PC-3 (cell line): ENCODE data around the gene KRTAP10-5. TPM values are rescaled to one million over a fixed set of nuclear protein-coding genes. Genes with fewer than 3 reads are reported as not detected.

Source experiments
- ATAC-seq: fragments of 200-7000 bp; cut with Tn5 transposase; 2 replicates; pipeline ENCODE4 v1.9.1; 2020; ENCODE audit warnings: mild to moderate bottlenecking, moderate library complexity
- BruUV-seq: library from RNA; stranded (reverse); fragments of 400-500 nt; replicated peaks from 2 replicates; lab custom pipeline; 2021; lab: Mats Ljungman, UMichigan
- CTCF ChIA-PET: fragments of 300-600 bp; sonication (Branson Sonifier 250); formaldehyde crosslinking; loops from one replicate; lab custom pipeline; 2022; ENCODE audit warnings: antibody characterized with exemption; lab: Charles Lee
- POLR2A ChIA-PET: fragments of 300-600 bp; sonication (Branson Sonifier 250); formaldehyde crosslinking; loops from one replicate; lab custom pipeline; 2022; ENCODE audit warnings: antibody characterized with exemption; ENCODE audit not compliant: unreplicated experiment; lab: Charles Lee
- DNase-seq: peaks from one replicate; pipeline ENCODE4 v3.0.0-alpha.2; 2015
- H2AFZ ChIP-seq: fragments of 300-600 bp; sonication (generic); 2 replicates; pipeline ENCODE4 v1.6.0; 2016; ENCODE audit warnings: antibody characterized with exemption, low read length
- H3F3A ChIP-seq: fragments of 300-600 bp; sonication (generic); one replicate; pipeline ENCODE4 v1.6.0; 2017; ENCODE audit warnings: antibody characterized with exemption, low read length, control low read depth, mild to moderate bottlenecking; ENCODE audit not compliant: unreplicated experiment
- H3K27ac ChIP-seq: fragments of 300-600 bp; sonication (generic); 2 replicates; pipeline ENCODE4 v1.5.1; 2016; ENCODE audit warnings: mild to moderate bottlenecking, low read length
- H3K27me3 ChIP-seq: fragments of 300-600 bp; sonication (generic); 2 replicates; pipeline ENCODE4 v1.6.1; 2016; ENCODE audit warnings: low read length, mixed read lengths
- H3K36me3 ChIP-seq: fragments of 300-600 bp; sonication (generic); 2 replicates; pipeline ENCODE4 v1.6.1; 2016; ENCODE audit warnings: low read depth, mixed run types, low read length, mixed read lengths
- H3K4me1 ChIP-seq: fragments of 300-600 bp; sonication (generic); 2 replicates; pipeline ENCODE4 v1.5.1; 2016; ENCODE audit warnings: low read length; ENCODE audit not compliant: insufficient read depth
- H3K4me2 ChIP-seq: fragments of 300-600 bp; sonication (generic); 2 replicates; pipeline ENCODE4 v1.6.0; 2016; ENCODE audit warnings: low read length
- H3K4me3 ChIP-seq: fragments of 300-600 bp; sonication (generic); 2 replicates; pipeline ENCODE4 v1.5.1; 2016; ENCODE audit warnings: mild to moderate bottlenecking, low read length, mixed read lengths
- H3K79me2 ChIP-seq: fragments of 300-600 bp; sonication (generic); 2 replicates; pipeline ENCODE4 v1.6.1; 2017; ENCODE audit warnings: low read length, mixed read lengths
- H3K9ac ChIP-seq: fragments of 300-600 bp; sonication (generic); 2 replicates; pipeline ENCODE4 v1.6.0; 2016; ENCODE audit warnings: mild to moderate bottlenecking, low read length
- H3K9me2 ChIP-seq: fragments of 300-600 bp; sonication (generic); replicated peaks from 2 replicates; pipeline ENCODE4 v1.6.1; 2016; ENCODE audit warnings: mixed run types, low read length, mixed read lengths
- H3K9me3 ChIP-seq: fragments of 300-600 bp; sonication (generic); 2 replicates; pipeline ENCODE4 v1.6.1; 2016; ENCODE audit warnings: low read length, mixed read lengths
- H4K20me1 ChIP-seq: fragments of 300-600 bp; sonication (generic); 2 replicates; pipeline ENCODE4 v1.6.1; 2016; ENCODE audit warnings: low read length, mixed read lengths
- CTCF ChIP-seq: fragments of 300-600 bp; sonication (generic); conservative IDR thresholded peaks from 2 replicates; pipeline ENCODE4 v1.5.1; 2017; ENCODE audit warnings: antibody characterized with exemption, low read depth, mild to moderate bottlenecking, low read length
- EZH2 ChIP-seq: fragments of 300-600 bp; sonication (generic); IDR thresholded peaks from one replicate; pipeline ENCODE4 v1.6.1; 2017; ENCODE audit warnings: antibody characterized with exemption, mild to moderate bottlenecking, low read length; ENCODE audit not compliant: unreplicated experiment
- EZH2phosphoT487 ChIP-seq: fragments of 300-600 bp; sonication (generic); IDR thresholded peaks from 2 replicates; pipeline ENCODE4 v1.6.1; 2018; ENCODE audit warnings: mild to moderate bottlenecking, antibody characterized with exemption, low read length, borderline replicate concordance
- intact Hi-C: fragments of 100-400 bp; cut with micrococcal nuclease; formaldehyde crosslinking; loops from 2 replicates; pipeline ENCODE4 v1.9.0; 2023
- total RNA-seq: library from RNA; depleted of rRNA; stranded (reverse); fragments of >200 nt; gene quantifications from 2 replicates; pipeline ENCODE4 v1.2.3, GENCODE V29; 2014

Gene KRTAP10-5
- total RNA-seq, 1 experiment from 2014 or later: not detected

- CTCF ChIA-PET: no interaction called here
- Histone ChIP-seq H3F3A (no peaks in the 10 kb centered on the region), H3K27me3 (no peaks in the 10 kb centered on the region)
Measured at GRCh38 chr21:44537930-44538911, 42.2 kb downstream of the KRTAP10-5 start.

GRCh38 chr21:44535963-44536362 lies 44.4 kb downstream of the KRTAP10-5 start:
- no peaks in the 10 kb centered on the region for H3K9me2 ChIP-seq
- H3K4me1 ChIP-seq: no peaks in the 10 kb centered on the region
- H3K79me2 ChIP-seq: no peaks in the 10 kb centered on the region
- no peaks in the 10 kb centered on the region for H3K27me3 ChIP-seq
- no peak overlapping the region for H3K4me3 ChIP-seq
- ATAC-seq (no peak), DNase-seq (no peak)
- H3K9me3 ChIP-seq: no peaks in the 10 kb centered on the region
- TF ChIP-seq EZH2 (no peak), EZH2phosphoT487 (no peak), CTCF (no peak)
- no peak overlapping the region for H3K9ac ChIP-seq
- no TSS peak for BruUV-seq
- H3K36me3 ChIP-seq: no peaks in the 10 kb centered on the region
- no peaks in the 10 kb centered on the region for H3F3A ChIP-seq
- ChIA-PET POLR2A (no interaction called here), CTCF (interaction anchor here (0.6 kb wide), 1 partner anchor 225 kb away, joined by 5 read pairs; no protein-coding TSS in a partner anchor)
- intact Hi-C loops: no loop called here
- H4K20me1 ChIP-seq: no peaks in the 10 kb centered on the region
- H3K27ac ChIP-seq: no peak overlapping the region
- no peak overlapping the region for H3K4me2 ChIP-seq
- H2AFZ ChIP-seq: no peak overlapping the region

More at GRCh38 chr21:44537930-44538911, 42.2 kb downstream of the KRTAP10-5 start:
- TF ChIP-seq CTCF (no peak), EZH2phosphoT487 (no peak), EZH2 (no peak)
- Histone ChIP-seq H3K27ac (no peak overlapping the region), H3K4me1 (no peaks in the 10 kb centered on the region), H2AFZ (no peak overlapping the region), H3K9ac (no peak overlapping the region), H3K9me3 (peaks cover 6% of the 10 kb centered on the region; the same call in 1 of the 2 replicates), H3K4me2 (no peak overlapping the region), H3K9me2 (no peaks in the 10 kb centered on the region), H3K79me2 (no peaks in the 10 kb centered on the region), H3K4me3 (no peak overlapping the region), H4K20me1 (no peaks in the 10 kb centered on the region), H3K36me3 (no peaks in the 10 kb centered on the region)
- no TSS peak for BruUV-seq
- DNase-seq (no peak), ATAC-seq (no peak)
- intact Hi-C loops: no loop called here
- POLR2A ChIA-PET: no interaction called here

- no peak overlapping the region for H3K4me2 ChIP-seq
- CTCF ChIA-PET: no interaction called here
- H4K20me1 ChIP-seq: no peaks in the 10 kb centered on the region
- no peak overlapping the region for H3K9ac ChIP-seq
- POLR2A ChIA-PET: no interaction called here
- intact Hi-C loops: no loop called here
- no peaks in the 10 kb centered on the region for H3K9me3 ChIP-seq
- no peaks in the 10 kb centered on the region for H3K36me3 ChIP-seq
- no peaks in the 10 kb centered on the region for H3K9me2 ChIP-seq
- DNase-seq: no peak
- no peak overlapping the region for H3K27ac ChIP-seq
- H3K4me3 ChIP-seq: no peak overlapping the region
- TF ChIP-seq CTCF (no peak), EZH2phosphoT487 (no peak), EZH2 (no peak)
- no peaks in the 10 kb centered on the region for H3F3A ChIP-seq
- H2AFZ ChIP-seq: no peak overlapping the region
- no TSS peak for BruUV-seq
- no peaks in the 10 kb centered on the region for H3K27me3 ChIP-seq
- H3K4me1 ChIP-seq: no peaks in the 10 kb centered on the region
- ATAC-seq: no peak
- H3K79me2 ChIP-seq: no peaks in the 10 kb centered on the region
Measured at GRCh38 chr21:44534688-44535087, 45.7 kb downstream of the KRTAP10-5 start.
